Adrenal gland (tissue), 12 donors: Measurements from ENCODE around the gene USP11. TPM values are rescaled to one million over a fixed set of nuclear protein-coding genes. Genes with fewer than 3 reads are reported as not detected.

ENCODE experiments used
- DNase-seq, 7 donors: peaks; one replicate each; pipeline ENCODE4 v3.0.0-alpha.2; 2019 to 2020
- H3K27ac ChIP-seq, 5 donors: fragments of 200-600 bp; sonication (generic) in 4 of 5; 1 replicate in 3 of 5; 2 replicates in 2 of 5; pipeline versions ENCODE4 v1.5.1 to v1.8.0; 2016 to 2020; ENCODE audit warnings: mild to moderate bottlenecking in 1 of 5
- H3K27me3 ChIP-seq: fragments of 200-600 bp; 2 replicates; pipeline ENCODE4 v1.8.0; 2021
- H3K36me3 ChIP-seq, 2 donors: fragments of 200-600 bp; replicated peaks in 1 of 2; 1 replicate in 1 of 2; 2 replicates in 1 of 2; pipeline versions ENCODE4 v1.5.1 to v1.8.0; 2018 to 2022
- H3K4me1 ChIP-seq, 2 donors: fragments of 200-600 bp; replicated peaks in 1 of 2; 1 replicate in 1 of 2; 2 replicates in 1 of 2; pipeline versions ENCODE4 v1.5.1 to v1.8.0; 2018 to 2021
- H3K4me3 ChIP-seq, 4 donors: fragments of 200-600 bp; sonication (generic) in 3 of 4; one replicate each; pipeline ENCODE4 v1.5.1; 2016 to 2018
- H3K9me3 ChIP-seq, 3 donors: fragments of 200-600 bp; sonication (generic) in 1 of 3; replicated peaks in 1 of 3; 1 replicate in 2 of 3; 2 replicates in 1 of 3; pipeline versions ENCODE4 v1.5.1 to v1.8.0; 2016 to 2021
- CTCF ChIP-seq, 6 experiments: fragments of 450-650 bp in 4 of 6; fragments of 200-600 bp in 2 of 6; sonication (generic) in 1 of 6; IDR thresholded peaks; 1 replicate in 5 of 6; 2 replicates in 1 of 6; pipeline versions ENCODE4 v1.5.1 to v1.8.0; 2016 to 2021; ENCODE audit warnings: antibody characterized with exemption in 6 of 6, mild to moderate bottlenecking in 2 of 6, moderate library complexity in 1 of 6
- POLR2A ChIP-seq, 2 donors: fragments of 450-650 bp; IDR thresholded peaks; one replicate each; pipeline ENCODE4 v1.6.1; 2017; ENCODE audit warnings: antibody characterized with exemption in 2 of 2, mild to moderate bottlenecking in 2 of 2, moderate library complexity in 1 of 2
- WGBS, 4 donors: extraction: QIAGEN DNeasy Blood & Tissue Kit in 2 of 4; methylation state at CpG; one replicate each; pipeline versions ENCODE4 v1.1.5 to v1.1.7; 2013 to 2017; 5-methylcytosine and 5-hydroxymethylcytosine counted together
- intact Hi-C, 2 donors: fragments of 100-400 bp; cut with DNase I; formaldehyde crosslinking; loops; one replicate each; pipeline versions ENCODE4 v1.14.1 to v1.15.0; 2022 to 2023
- polyA plus RNA-seq, 3 donors: library from polyadenylated mRNA; stranded (reverse); fragments of 200-250 nt in 2 of 3; fragments of 350-450 nt in 1 of 3; fragmentation: Illumina TruSeq in 1 of 3; extraction: RNeasy Lipid Tissue Mini Kit (QIAGEN cat#74804) in 1 of 3; gene quantifications; one replicate each; pipeline ENCODE4 v1.2.3, GENCODE V29; 2013 to 2014
- total RNA-seq, 9 donors: library from RNA; depleted of rRNA in 4 of 9; stranded (reverse); fragments of >200 nt in 4 of 9; fragments of 120-200 nt in 1 of 9; fragmentation: NEBNext Ultra II Directional in 1 of 9; extraction: Animal tissue kit (Norgen Biotek cat#: 25700) in 1 of 9; gene quantifications; one replicate each; pipeline versions ENCODE4 v1.1.0 to v1.2.4, GENCODE V29; 2013 to 2023
- donor health status: healthy with polysubstance abuse.
- donor health status: Bipolar disorder and iron deficiency.
- donor health status: DM: yes; HTN: yes; CAD: no.
- donor health status: DM: no; HTN: no; CAD: no.
- donor health status: DM: no; HTN: no; CAD: no.
- donor health status: DM: yes; HTN: yes; CAD: no.

The USP11 gene
- total and polyA plus RNA-seq, 12 donors: 27.4 to 63.0 (median 52.1) TPM

- Histone ChIP-seq H3K36me3 (peaks cover 0 to 41% of the 10 kb centered on the region in 2 donors), H3K9me3 (no peaks in the 10 kb centered on the region), H3K4me1 (no peaks in the 10 kb centered on the region), H3K4me3 (no peak overlapping the region), H3K27ac (no peak overlapping the region), H3K27me3 (no peaks in the 10 kb centered on the region)
- DNase-seq: no peak
- no peak for TF ChIP-seq CTCF (IDR thresholded peaks at IDR 0.05)
- no peak for TF ChIP-seq POLR2A (IDR thresholded peaks at IDR 0.05)
- intact Hi-C loops: loop anchor here in 1 of 2 donors (10.0 kb wide), 1 partner anchor 62 kb away; no protein-coding TSS in a partner anchor
- WGBS, 4 donors: 88 to 100% (median 92%) methylated on average over 1 to 10 of the region's 10 CpGs
Measured at GRCh38 chrX:47242321-47242720, 9.5 kb downstream of the USP11 start.

GRCh38 chrX:47243351-47243750 is 10.5 kb downstream of the USP11 start:
- Histone ChIP-seq H3K9me3 (no peaks in the 10 kb centered on the region), H3K27me3 (no peaks in the 10 kb centered on the region), H3K4me3 (no peak overlapping the region), H3K27ac (no peak overlapping the region), H3K36me3 (peaks cover 0 to 41% of the 10 kb centered on the region in 2 donors), H3K4me1 (no peaks in the 10 kb centered on the region)
- no peak for TF ChIP-seq CTCF (IDR thresholded peaks at IDR 0.05)
- no peak for TF ChIP-seq POLR2A (IDR thresholded peaks at IDR 0.05)
- 91 to 100% (median 93%) methylated on average over 1 to 14 of the region's 14 CpGs for WGBS, 4 donors
- no peak for DNase-seq
- intact Hi-C loops: loop anchor here in 1 of 2 donors (10.0 kb wide), 1 partner anchor 61 kb away; no protein-coding TSS in a partner anchor

GRCh38 chrX:47244676-47245075 is 11.9 kb downstream of the USP11 start:
- TF ChIP-seq POLR2A (IDR thresholded peaks at IDR 0.05) (no peak), CTCF (IDR thresholded peaks at IDR 0.05) (no peak)
- H3K4me3 ChIP-seq: no peak overlapping the region
- intact Hi-C loops: loop anchor here in 1 of 2 donors (10.0 kb wide), 1 partner anchor 60 kb away; no protein-coding TSS in a partner anchor
- no peaks in the 10 kb centered on the region for H3K27me3 ChIP-seq
- H3K27ac ChIP-seq: no peak overlapping the region
- no peaks in the 10 kb centered on the region for H3K4me1 ChIP-seq
- no peak for DNase-seq
- 82 to 93% (median 91%) methylated on average over 4 to 16 of the region's 16 CpGs for WGBS, 4 donors
- H3K9me3 ChIP-seq: no peaks in the 10 kb centered on the region
- H3K36me3 ChIP-seq: peaks cover 0 to 41% of the 10 kb centered on the region in 2 donors

- Histone ChIP-seq H3K4me1 (no peaks in the 10 kb centered on the region), H3K27me3 (no peaks in the 10 kb centered on the region), H3K36me3 (peaks cover 0 to 41% of the 10 kb centered on the region in 2 donors), H3K4me3 (no peak overlapping the region), H3K27ac (no peak overlapping the region), H3K9me3 (no peaks in the 10 kb centered on the region)
- TF ChIP-seq POLR2A (IDR thresholded peaks at IDR 0.05): no peak
- no peak for TF ChIP-seq CTCF (IDR thresholded peaks at IDR 0.05)
- DNase-seq: no peak
- WGBS, 4 donors: 82 to 98% (median 87%) methylated on average over 9 to 10 of the region's 10 CpGs
- intact Hi-C loops: loop anchor here in 1 of 2 donors (10.0 kb wide), 1 partner anchor 60 kb away; no protein-coding TSS in a partner anchor
Measured at GRCh38 chrX:47245156-47245555, 12.3 kb downstream of the USP11 start.
